H1 (cell line): ENCODE measurements around the gene MYO18A. TPM values are rescaled to one million over a fixed set of nuclear protein-coding genes. Genes with fewer than 3 reads are reported as not detected.

ENCODE experiments used
- CTCF ChIA-PET: fragments of 300-600 bp; sonication (Branson Sonifier 250); formaldehyde crosslinking; loops from one replicate; lab custom pipeline; 2021; ENCODE audit not compliant: partially characterized antibody; lab: Charles Lee
- POLR2A ChIA-PET: fragments of 300-600 bp; sonication (Branson Sonifier 250); formaldehyde crosslinking; loops from one replicate; lab custom pipeline; 2021; ENCODE audit warnings: inconsistent platforms; ENCODE audit not compliant: partially characterized antibody; lab: Charles Lee
- DNase-seq, 2 experiments: peaks; one replicate each; pipeline versions ENCODE4 v3.0.0 to v3.0.0-alpha.2; 2010 to 2022; ENCODE audit warnings: low spot score in 2 of 2, low read depth in 1 of 2, mixed read lengths in 1 of 2
- FAIRE-seq: peaks from 2 replicates; lab custom pipeline; 2011; peaks lifted over from hg19 to GRCh38; lab: Jason Lieb, UNC
- H2AFZ ChIP-seq: 2 replicates; pipeline ENCODE4 v1.8.1; 2012; ENCODE audit warnings: low read length, inconsistent platforms
- H2AK5ac ChIP-seq: 2 replicates; pipeline ENCODE4 v1.6.1; 2013; ENCODE audit warnings: low read depth, low read length
- H2BK120ac ChIP-seq: replicated peaks from 2 replicates; pipeline ENCODE3; 2013; ENCODE audit warnings: low read depth, low read length, inconsistent platforms
- H2BK12ac ChIP-seq: 2 replicates; pipeline ENCODE4 v1.6.1; 2013; ENCODE audit warnings: low read depth, low read length
- H2BK15ac ChIP-seq: 2 replicates; pipeline ENCODE4 v1.6.1; 2013; ENCODE audit warnings: low read length
- H2BK20ac ChIP-seq: 2 replicates; pipeline ENCODE4 v1.6.1; 2013; ENCODE audit warnings: low read length
- H2BK5ac ChIP-seq: 2 replicates; pipeline ENCODE4 v1.6.1; 2013; ENCODE audit warnings: low read depth, low read length
- H3K14ac ChIP-seq: 2 replicates; pipeline ENCODE4 v1.6.1; 2013; ENCODE audit warnings: inconsistent platforms; ENCODE audit not compliant: insufficient read length
- H3K18ac ChIP-seq: 2 replicates; pipeline ENCODE4 v1.6.1; 2013; ENCODE audit warnings: low read length; ENCODE audit errors: extremely low read depth
- H3K23ac ChIP-seq: 2 replicates; pipeline ENCODE4 v1.6.1; 2013; ENCODE audit warnings: inconsistent platforms; ENCODE audit not compliant: insufficient read length
- H3K23me2 ChIP-seq: 2 replicates; pipeline ENCODE4 v1.6.1; 2013; ENCODE audit warnings: low read depth, low read length
- H3K27ac ChIP-seq: 2 replicates; pipeline ENCODE4 v1.6.1; 2011; ENCODE audit warnings: low read depth, low read length, inconsistent platforms
- H3K27me3 ChIP-seq, 4 experiments: replicated peaks in 1 of 4; 1 replicate in 1 of 4; 2 replicates in 3 of 4; pipeline versions ENCODE4 v1.6.1 to v1.8.1; 2011 to 2013; ENCODE audit warnings: low read length in 3 of 4, mild to moderate bottlenecking in 3 of 4, inconsistent platforms in 2 of 4, mixed read lengths in 2 of 4, moderate library complexity in 1 of 4; ENCODE audit not compliant: control insufficient read depth in 3 of 4, insufficient read depth in 3 of 4; ENCODE audit errors: extremely low read depth in 1 of 4
- H3K36me3 ChIP-seq, 4 experiments: 2 replicates each; pipeline versions ENCODE4 v1.6.1 to v1.8.1; 2011 to 2013; ENCODE audit warnings: mild to moderate bottlenecking in 4 of 4, low read length in 3 of 4, moderate library complexity in 2 of 4, control low read depth in 1 of 4, inconsistent platforms in 1 of 4; ENCODE audit not compliant: insufficient read depth in 4 of 4, control insufficient read depth in 2 of 4
- H3K4ac ChIP-seq: replicated peaks from 2 replicates; pipeline ENCODE3; 2013; ENCODE audit warnings: low read length, low read depth, mixed read lengths, inconsistent platforms; ENCODE audit not compliant: insufficient read length
- H3K4me1 ChIP-seq, 4 experiments: replicated peaks in 1 of 4; 1 replicate in 1 of 4; 2 replicates in 3 of 4; pipeline versions ENCODE4 v1.6.1 to v1.8.1; 2011 to 2013; ENCODE audit warnings: low read length in 3 of 4, inconsistent platforms in 2 of 4, mixed read lengths in 1 of 4; ENCODE audit not compliant: insufficient read depth in 4 of 4, control insufficient read depth in 3 of 4
- H3K4me2 ChIP-seq, 2 experiments: 2 replicates each; pipeline versions ENCODE4 v1.6.1 to v1.8.1; 2011 to 2013; ENCODE audit warnings: low read depth in 2 of 2, low read length in 2 of 2, control low read depth in 1 of 2, inconsistent platforms in 1 of 2, mild to moderate bottlenecking in 1 of 2; ENCODE audit not compliant: insufficient read depth in 1 of 2
- H3K4me3 ChIP-seq, 4 experiments: fragments of 200-600, 300-600 bp in 1 of 4; sonication (generic), shearing (Covaris generic), sonication (Bioruptor Twin) in 1 of 4; 2 replicates each; pipeline versions ENCODE4 v1.5.1 to v1.8.1; 2011 to 2016; ENCODE audit warnings: low read length in 4 of 4, low read depth in 3 of 4, control low read depth in 2 of 4, inconsistent platforms in 2 of 4, mild to moderate bottlenecking in 2 of 4, mixed read lengths in 1 of 4, moderate library complexity in 1 of 4; ENCODE audit not compliant: insufficient read depth in 2 of 4; ENCODE audit errors: extremely low read depth in 1 of 4
- H3K56ac ChIP-seq: replicated peaks from 2 replicates; pipeline ENCODE3; 2013; ENCODE audit warnings: low read depth, mild to moderate bottlenecking, mixed read lengths, low read length, inconsistent platforms; ENCODE audit not compliant: insufficient read length
- H3K79me1 ChIP-seq: 2 replicates; pipeline ENCODE4 v1.6.1; 2013; ENCODE audit warnings: low read depth, low read length, control low read depth
- H3K79me2 ChIP-seq, 2 experiments: 2 replicates each; pipeline versions ENCODE4 v1.6.1 to v1.8.1; 2012 to 2013; ENCODE audit warnings: low read length in 2 of 2, mild to moderate bottlenecking in 2 of 2, inconsistent platforms in 1 of 2; ENCODE audit not compliant: insufficient read depth in 2 of 2, control insufficient read depth in 1 of 2
- H3K9ac ChIP-seq, 4 experiments: replicated peaks in 1 of 4; 1 replicate in 1 of 4; 2 replicates in 3 of 4; pipeline versions ENCODE4 v1.6.1 to v1.8.1; 2011 to 2013; ENCODE audit warnings: low read depth in 3 of 4, low read length in 3 of 4, control low read depth in 2 of 4, mild to moderate bottlenecking in 2 of 4, moderate library complexity in 2 of 4, inconsistent platforms in 1 of 4; ENCODE audit errors: extremely low read depth in 1 of 4
- H3K9me3 ChIP-seq, 2 experiments: 2 replicates each; pipeline versions ENCODE4 v1.6.1 to v1.8.1; 2012 to 2013; ENCODE audit warnings: mild to moderate bottlenecking in 2 of 2, moderate library complexity in 2 of 2, control low read depth in 1 of 2, inconsistent platforms in 1 of 2, low read depth in 1 of 2, low read length in 1 of 2, mixed read lengths in 1 of 2; ENCODE audit not compliant: insufficient read depth in 2 of 2
- H4K20me1 ChIP-seq, 2 experiments: replicated peaks in 1 of 2; 2 replicates each; pipeline versions ENCODE3 to v1.8.1; 2011 to 2013; ENCODE audit warnings: inconsistent platforms in 2 of 2, low read length in 2 of 2, mild to moderate bottlenecking in 1 of 2; ENCODE audit not compliant: insufficient read depth in 2 of 2, control insufficient read depth in 1 of 2
- H4K5ac ChIP-seq: 2 replicates; pipeline ENCODE4 v1.6.1; 2013; ENCODE audit warnings: low read length, low read depth, mixed read lengths, inconsistent platforms; ENCODE audit not compliant: insufficient read length
- H4K8ac ChIP-seq: 2 replicates; pipeline ENCODE4 v1.8.0; 2013; ENCODE audit warnings: mild to moderate bottlenecking, moderate library complexity, low read length, inconsistent platforms; ENCODE audit not compliant: insufficient read depth; ENCODE audit errors: extremely low read depth
- H4K91ac ChIP-seq: replicated peaks from 2 replicates; pipeline ENCODE3; 2013; ENCODE audit warnings: low read length, mixed read lengths, inconsistent platforms; ENCODE audit not compliant: insufficient read length
- ASH2L ChIP-seq: fragments of 200-600, 300-600 bp; sonication (generic); IDR thresholded peaks from one replicate; pipeline ENCODE4 v1.7.1; 2017; ENCODE audit warnings: low read length
- ATF2 ChIP-seq: IDR thresholded peaks from 2 replicates; pipeline ENCODE4 v1.6.1; 2012; ENCODE audit warnings: low read length, inconsistent platforms
- BRCA1 ChIP-seq: IDR thresholded peaks from 2 replicates; pipeline ENCODE4 v1.6.1; 2012; ENCODE audit warnings: low read depth, low read length, improper control_type of control experiment
- CREB1 ChIP-seq: IDR thresholded peaks from 2 replicates; pipeline ENCODE4 v1.6.1; 2012; ENCODE audit warnings: inconsistent platforms
- KDM4A ChIP-seq: IDR thresholded peaks from one replicate; pipeline ENCODE4 v1.7.1; 2012; ENCODE audit warnings: low read depth, mild to moderate bottlenecking, moderate library complexity, low read length, inconsistent platforms; ENCODE audit not compliant: severe bottlenecking
- NANOG ChIP-seq: IDR thresholded peaks from 2 replicates; pipeline ENCODE4 v1.6.1; 2011; ENCODE audit warnings: low read length, low read depth, mild to moderate bottlenecking, inconsistent platforms; ENCODE audit not compliant: insufficient read depth, poor library complexity, severe bottlenecking
- PHF8 ChIP-seq: fragments of 200-600 bp; sonication (generic); conservative IDR thresholded peaks from 2 replicates; pipeline ENCODE4 v1.7.1; 2012; ENCODE audit warnings: low read depth, mild to moderate bottlenecking, inconsistent platforms, low read length, moderate library complexity
- POU5F1 ChIP-seq: IDR thresholded peaks from 2 replicates; pipeline ENCODE4 v1.6.1; 2011; ENCODE audit warnings: low read depth, mild to moderate bottlenecking, low read length, moderate library complexity
- RAD21 ChIP-seq, 2 experiments: IDR thresholded peaks in 1 of 2; conservative IDR thresholded peaks in 1 of 2; 2 replicates each; pipeline ENCODE4 v1.6.1; 2011; ENCODE audit warnings: low read depth in 2 of 2, low read length in 2 of 2, improper control_type of control experiment in 1 of 2, inconsistent platforms in 1 of 2, mild to moderate bottlenecking in 1 of 2, moderate library complexity in 1 of 2
- WGBS, 2 experiments: shearing (Covaris generic) in 1 of 2; methylation state at CpG; one replicate each; pipeline versions ENCODE4 v1.1.6 to v1.1.7; 2013 to 2015; ENCODE audit warnings: low lambda C conversion rate in 2 of 2, mixed read lengths in 2 of 2, inconsistent platforms in 1 of 2, low coverage in 1 of 2, missing lambda C conversion rate in 1 of 2; ENCODE audit not compliant: insufficient replicate concordance in 2 of 2, insufficient coverage in 1 of 2, insufficient read length in 1 of 2; ENCODE audit errors: extremely low coverage in 1 of 2, missing lambda C conversion rate in 1 of 2; 5-methylcytosine and 5-hydroxymethylcytosine counted together
- polyA plus RNA-seq, 7 experiments: library from polyadenylated mRNA; depleted of rRNA in 3 of 7; stranded (reverse) in 5 of 7; unstranded in 2 of 7; fragments of >200 nt in 5 of 7; fragments of 200-250 nt in 2 of 7; gene quantifications; 1 replicate in 5 of 7; 2 replicates in 1 of 7; 4 replicates in 1 of 7; pipeline versions ENCODE4 v1.2.1 to v1.2.3, GENCODE V29; 2011 to 2013; ENCODE audit warnings: missing spikeins in 2 of 7, mixed read lengths in 2 of 7
- total RNA-seq: library from RNA; stranded (reverse); fragmentation: NEBNext Ultra II Directional; extraction: Animal tissue kit (Norgen Biotek cat#: 25700); gene quantifications from 2 replicates; pipeline ENCODE4 v1.2.1, GENCODE V29; 2021

MYO18A gene
- total and polyA plus RNA-seq, 2 of the 8 experiments (the other 6 are each of a cell fraction or from before 2014, with no cell fraction given) = 7.6 to 43.8 TPM

- Histone ChIP-seq H2AFZ (no peak overlapping the region), H2BK12ac (no peak overlapping the region)
- TF ChIP-seq BRCA1 = no peak
- TF ChIP-seq ATF2 = no peak
- TF ChIP-seq PHF8 = no peak
- TF ChIP-seq KDM4A = no peak
- TF ChIP-seq NANOG = no peak
- TF ChIP-seq RAD21 (IDR thresholded peaks at IDR 0.05 in 1 of 2, conservative IDR thresholded peaks at IDR 0.05 in 1 of 2; ENCODE audit: low read depth in 2 of 2, low read length in 2 of 2) = no peak
- no peak for TF ChIP-seq POU5F1
- no peak for TF ChIP-seq ASH2L
- TF ChIP-seq CREB1 = no peak
- TF ChIP-seq, all 59 proteins: peak for 0
- Histone ChIP-seq H3K9me3 (no peaks in the 10 kb centered on the region), H3K4me3 (no peak overlapping the region), H2BK20ac (no peak overlapping the region), H3K23me2 (no peaks in the 10 kb centered on the region), H3K79me2 (no peaks in the 10 kb centered on the region), H3K56ac (no peak overlapping the region), H2BK5ac (no peak overlapping the region), H4K8ac (no peak overlapping the region), H3K27ac (no peak overlapping the region), H3K4me2 (no peak overlapping the region), H3K4ac (no peak overlapping the region), H3K14ac (no peak overlapping the region), H3K23ac (no peak overlapping the region), H3K9ac (no peak overlapping the region), H4K5ac (no peak overlapping the region), H3K36me3 (no peaks in the 10 kb centered on the region), H2AK5ac (no peak overlapping the region), H3K4me1 (peaks cover 0 to 3% (median 0%) of the 10 kb centered on the region in 4 experiments; a peak in 1 of 7 replicates), H4K20me1 (no peaks in the 10 kb centered on the region), H4K91ac (no peak overlapping the region), H3K79me1 (no peaks in the 10 kb centered on the region), H2BK120ac (no peak overlapping the region), H3K18ac (no peak overlapping the region), H2BK15ac (no peak overlapping the region), H3K27me3 (no peaks in the 10 kb centered on the region)
- DNase-seq (no peak), FAIRE-seq (no peak)
- CTCF ChIA-PET = interaction anchor here (0.7 to 42.5 kb wide), 9 partner anchors 9 to 136 kb away, joined by 3 to 731 read pairs (median 3); partner anchors contain the start of gene MYO18A
- WGBS, 2 experiments = 80% methylated on average over 10 of the region's 10 CpGs; no CpG with 5 or more reads in 1 of the 2 experiments
- POLR2A ChIA-PET = interaction anchor here (0.8 to 1.5 kb wide), 2 partner anchors 12 to 15 kb away, joined by 3 read pairs; partner anchors contain the start of gene MYO18A
Observed at GRCh38 chr17:29195465-29196081, 15.4 kb upstream of the MYO18A start.
